HepG2 (cell line): ENCODE results near the gene SPINK8. TPM values are rescaled to one million over a fixed set of nuclear protein-coding genes. Genes with fewer than 3 reads are reported as not detected.

Experiments used
- ARID2 ChIP-seq: sonication (generic); formaldehyde crosslinking; IDR thresholded peaks from 2 replicates; pipeline ENCODE4 v1.8.1; 2022; ENCODE audit warnings: mild to moderate bottlenecking, missing genetic modification reagents, borderline replicate concordance
- ATM ChIP-seq: fragments of 450-650 bp; IDR thresholded peaks from 2 replicates; pipeline ENCODE4 v1.7.1; 2017; ENCODE audit warnings: mild to moderate bottlenecking, borderline replicate concordance
- ETV5 ChIP-seq: IDR thresholded peaks from 2 replicates; pipeline ENCODE4 v1.6.1; 2018; ENCODE audit warnings: missing biosample characterization, missing genetic modification reagents, inconsistent platforms, borderline replicate concordance
- FOXJ3 ChIP-seq: sonication (generic); formaldehyde crosslinking; IDR thresholded peaks from 2 replicates; pipeline ENCODE4 v1.4.0; 2020; ENCODE audit warnings: missing genetic modification reagents, mild to moderate bottlenecking, borderline replicate concordance
- FOXO4 ChIP-seq: sonication (generic); formaldehyde crosslinking; conservative IDR thresholded peaks from 2 replicates; pipeline ENCODE4 v1.8.1; 2023; ENCODE audit warnings: missing genetic modification reagents
- GTF3A ChIP-seq: sonication (generic); formaldehyde crosslinking; conservative IDR thresholded peaks from 2 replicates; pipeline ENCODE4 v1.4.0; 2020; ENCODE audit warnings: mild to moderate bottlenecking, missing genetic modification reagents
- HES4 ChIP-seq: sonication (generic); formaldehyde crosslinking; IDR thresholded peaks from 2 replicates; pipeline ENCODE4 v1.9.0; 2021; ENCODE audit warnings: mild to moderate bottlenecking, missing genetic modification reagents, borderline replicate concordance
- IRF2 ChIP-seq: IDR thresholded peaks from 2 replicates; pipeline ENCODE4 v1.6.1; 2018; ENCODE audit warnings: missing genetic modification reagents, missing compliant biosample characterization
- MYC ChIP-seq: sonication (generic); formaldehyde crosslinking; IDR thresholded peaks from 2 replicates; pipeline ENCODE4 v1.9.0; 2021; ENCODE audit warnings: missing genetic modification reagents, borderline replicate concordance
- SOX6 ChIP-seq, 2 experiments: fragments of 450-650 bp in 1 of 2; sonication (generic) in 1 of 2; formaldehyde crosslinking in 1 of 2; IDR thresholded peaks; 2 replicates each; pipeline versions ENCODE4 v1.4.0 to v1.6.1; 2017 to 2020; ENCODE audit warnings: antibody characterized with exemption in 1 of 2, mild to moderate bottlenecking in 1 of 2, missing genetic modification reagents in 1 of 2
- ZNF337 ChIP-seq: sonication (generic); formaldehyde crosslinking; IDR thresholded peaks from 2 replicates; pipeline ENCODE4 v1.5.1; 2020; ENCODE audit warnings: missing genetic modification reagents, low read depth, mild to moderate bottlenecking, borderline replicate concordance
- ZNF550 ChIP-seq: sonication (generic); formaldehyde crosslinking; IDR thresholded peaks from 2 replicates; pipeline ENCODE4 v1.4.0; 2020; ENCODE audit warnings: mild to moderate bottlenecking, missing genetic modification reagents, borderline replicate concordance
- ZNF567 ChIP-seq: sonication (generic); formaldehyde crosslinking; IDR thresholded peaks from 2 replicates; pipeline ENCODE4 v1.8.1; 2023; ENCODE audit warnings: mild to moderate bottlenecking, missing genetic modification reagents, borderline replicate concordance
- ZNF672 ChIP-seq: sonication (generic); formaldehyde crosslinking; IDR thresholded peaks from 2 replicates; pipeline ENCODE4 v1.8.1; 2022; ENCODE audit warnings: missing genetic modification reagents
- ZNF782 ChIP-seq: sonication (generic); formaldehyde crosslinking; IDR thresholded peaks from 2 replicates; pipeline ENCODE4 v1.4.0; 2020; ENCODE audit warnings: missing genetic modification reagents, mild to moderate bottlenecking, borderline replicate concordance
- polyA plus RNA-seq, 8 experiments: library from polyadenylated mRNA; depleted of rRNA in 3 of 8; stranded (reverse) in 7 of 8; unstranded in 1 of 8; fragments of >200 nt; fragmentation: Illumina TruSeq in 4 of 8; extraction: Trizol in 4 of 8; gene quantifications; 2 replicates each; pipeline versions ENCODE4 v1.2.1 to v1.2.3, GENCODE V29; 2011 to 2016; ENCODE audit warnings: low read depth in 4 of 8, missing spikeins in 1 of 8, mixed read lengths in 1 of 8; ENCODE audit not compliant: insufficient read depth in 1 of 8
- total RNA-seq, 5 experiments: library from RNA; depleted of rRNA; stranded (reverse); fragments of >200 nt; fragmentation: Illumina TruSeq; extraction: Trizol; gene quantifications; 2 replicates each; pipeline ENCODE4 v1.2.3, GENCODE V29; 2016; ENCODE audit warnings: low read depth in 1 of 5

SPINK8 gene
- total and polyA plus RNA-seq, 2 of the 13 experiments (the other 11 are each of a cell fraction or from before 2014, with no cell fraction given), result not detected

GRCh38 chr3:48343432-48343831 lies 10.0 kb upstream of the SPINK8 start (continued):
- no peak for TF ChIP-seq FOXJ3
- no peak for TF ChIP-seq ZNF567 (CRISPR knock-in tag)
- TF ChIP-seq ETV5, result no peak
- TF ChIP-seq ATM, result no peak
- TF ChIP-seq FOXO4 (CRISPR knock-in tag), result no peak
- no peak for TF ChIP-seq HES4 (CRISPR knock-in tag)
- TF ChIP-seq SOX6 (IDR thresholded peaks at IDR 0.05), result no peak
- TF ChIP-seq SOX6 (CRISPR knock-in tag; IDR thresholded peaks at IDR 0.05), result no peak
- no peak for TF ChIP-seq MYC (CRISPR knock-in tag)
- TF ChIP-seq ZNF337, result no peak
- TF ChIP-seq IRF2 (CRISPR knock-in tag), result no peak
- TF ChIP-seq ARID2 (CRISPR knock-in tag), result no peak
- no peak for TF ChIP-seq ZNF672
- TF ChIP-seq ZNF782, result no peak
- no peak for TF ChIP-seq ZNF550 (CRISPR knock-in tag)
- TF ChIP-seq GTF3A (CRISPR knock-in tag), result no peak
- TF ChIP-seq, all 625 proteins: peak for 0
